Skeletal muscle satellite cell (primary cell): ENCODE results near the gene HSPD1. TPM values are rescaled to one million over a fixed set of nuclear protein-coding genes. Genes with fewer than 3 reads are reported as not detected.

ENCODE experiments used
- small RNA-seq: library from RNA; depleted of rRNA; stranded (forward); fragments of <200 nt; gene quantifications from one replicate; pipeline ENCODE3, GENCODE V24; 2012

The HSPD1 gene

Small RNA genes lying within 50 kb of the gene (small RNA-seq; reads per million reads assigned to genes)
- gene AC020550.1 (not detected), gene RNU6-1029P (not detected)
